Neural cell (in vitro differentiated cells): ENCODE results near the gene DUSP19. TPM values are rescaled to one million over a fixed set of nuclear protein-coding genes. Genes with fewer than 3 reads are reported as not detected.

Experiments used
- H2AFZ ChIP-seq: fragments of 200-600, 300-800 bp; sonication (generic), shearing (Covaris generic); 2 replicates; pipeline ENCODE4 v1.6.0; 2014; ENCODE audit warnings: low read depth, mild to moderate bottlenecking, antibody characterized with exemption, low read length, moderate library complexity
- H3F3A ChIP-seq: fragments of 200-600 bp; shearing (Covaris generic); 2 replicates; pipeline ENCODE4 v1.6.1; 2016; ENCODE audit warnings: mild to moderate bottlenecking, moderate library complexity, mixed read lengths, antibody characterized with exemption, low read length; ENCODE audit not compliant: insufficient read depth, poor library complexity, severe bottlenecking
- H3K27ac ChIP-seq: fragments of 200-600, 300-800 bp; sonication (generic), shearing (Covaris generic); 2 replicates; pipeline ENCODE4 v1.5.1; 2014; ENCODE audit warnings: mild to moderate bottlenecking, low read length, moderate library complexity
- H3K27me3 ChIP-seq: fragments of 300-800, 200-600 bp; sonication (generic), shearing (Covaris generic); 2 replicates; pipeline ENCODE4 v1.6.0; 2014; ENCODE audit warnings: mild to moderate bottlenecking, low read depth, low read length, moderate library complexity; ENCODE audit not compliant: insufficient read depth
- H3K36me3 ChIP-seq: fragments of 300-800, 200-600 bp; sonication (generic), shearing (Covaris generic); 2 replicates; pipeline ENCODE4 v1.5.1; 2014; ENCODE audit warnings: mild to moderate bottlenecking, antibody characterized with exemption, low read length, moderate library complexity; ENCODE audit not compliant: insufficient read depth
- H3K4me2 ChIP-seq: fragments of 300-800, 200-600 bp; sonication (generic), shearing (Covaris generic); 2 replicates; pipeline ENCODE4 v1.6.0; 2014; ENCODE audit warnings: mild to moderate bottlenecking, low read length
- H3K4me3 ChIP-seq: fragments of 300-800, 200-600 bp; sonication (generic), shearing (Covaris generic); 2 replicates; pipeline ENCODE4 v1.5.1; 2014; ENCODE audit warnings: mild to moderate bottlenecking, low read length, moderate library complexity
- H3K79me2 ChIP-seq: fragments of 200-600 bp; shearing (Covaris generic); replicated peaks from 2 replicates; pipeline ENCODE4 v1.6.0; 2014; ENCODE audit warnings: mild to moderate bottlenecking, low read length, moderate library complexity; ENCODE audit not compliant: insufficient read depth
- H3K9ac ChIP-seq: fragments of 300-800, 200-600 bp; sonication (generic), shearing (Covaris generic); 2 replicates; pipeline ENCODE4 v1.6.1; 2016; ENCODE audit warnings: mild to moderate bottlenecking, low read length, mixed read lengths
- H3K9me2 ChIP-seq: fragments of 200-600 bp; shearing (Covaris generic); 2 replicates; pipeline ENCODE4 v1.6.1; 2016; ENCODE audit warnings: mild to moderate bottlenecking, low read length, mixed read lengths; ENCODE audit not compliant: insufficient read depth
- H3K9me3 ChIP-seq: fragments of 200-600, 300-800 bp; sonication (generic), shearing (Covaris generic); 2 replicates; pipeline ENCODE4 v1.6.1; 2016; ENCODE audit warnings: mild to moderate bottlenecking, mixed run types, low read length, moderate library complexity, mixed read lengths
- H4K20me1 ChIP-seq: fragments of 200-600 bp; shearing (Covaris generic); 2 replicates; pipeline ENCODE4 v1.6.1; 2016; ENCODE audit warnings: mild to moderate bottlenecking, mixed run types; ENCODE audit not compliant: insufficient read depth
- CTCF ChIP-seq: fragments of 450-650 bp; IDR thresholded peaks from 2 replicates; pipeline ENCODE4 v1.5.1; 2014; ENCODE audit warnings: antibody characterized with exemption, mild to moderate bottlenecking, moderate library complexity; ENCODE audit not compliant: poor library complexity, severe bottlenecking
- EP300 ChIP-seq: fragments of 450-650 bp; conservative IDR thresholded peaks from 2 replicates; pipeline ENCODE4 v1.6.1; 2014; ENCODE audit warnings: antibody characterized with exemption, mild to moderate bottlenecking, moderate library complexity; ENCODE audit not compliant: poor library complexity, severe bottlenecking
- EZH2 ChIP-seq: fragments of 200-600, 300-800 bp; shearing (Covaris generic), sonication (generic); IDR thresholded peaks from 2 replicates; pipeline ENCODE4 v1.6.1; 2014; ENCODE audit warnings: antibody characterized with exemption, low read length, borderline replicate concordance, mild to moderate bottlenecking; ENCODE audit not compliant: insufficient read depth, poor library complexity, severe bottlenecking
- MXI1 ChIP-seq: fragments of 450-650 bp; conservative IDR thresholded peaks from 2 replicates; pipeline ENCODE4 v1.6.1; 2014; ENCODE audit warnings: antibody characterized with exemption, mild to moderate bottlenecking; ENCODE audit not compliant: poor library complexity, severe bottlenecking
- POLR2AphosphoS5 ChIP-seq: IDR thresholded peaks from 2 replicates; pipeline ENCODE4 v1.6.1; 2012
- RAD21 ChIP-seq: fragments of 450-650 bp; conservative IDR thresholded peaks from 2 replicates; pipeline ENCODE4 v1.6.1; 2014; ENCODE audit warnings: antibody characterized with exemption, mild to moderate bottlenecking, moderate library complexity
- REST ChIP-seq: IDR thresholded peaks from 2 replicates; pipeline ENCODE4 v1.6.1; 2012; ENCODE audit warnings: borderline replicate concordance
- SMC3 ChIP-seq: fragments of 450-650 bp; conservative IDR thresholded peaks from 2 replicates; pipeline ENCODE4 v1.6.1; 2014; ENCODE audit warnings: antibody characterized with exemption, mild to moderate bottlenecking, moderate library complexity; ENCODE audit not compliant: poor library complexity
- TAF1 ChIP-seq: IDR thresholded peaks from 2 replicates; pipeline ENCODE4 v1.6.1; 2012; ENCODE audit warnings: low read depth
- polyA plus RNA-seq: library from polyadenylated mRNA; depleted of rRNA; stranded (reverse); fragments of >200 nt; gene quantifications from 2 replicates; pipeline ENCODE4 v1.2.3, GENCODE V29; 2014

The DUSP19 gene
- polyA plus RNA-seq, 1 donor from 2014 or later = 5.6 TPM

- Histone ChIP-seq H3K9me2 (no peaks in the 10 kb centered on the region), H3K27ac (no peak overlapping the region), H2AFZ (no peak overlapping the region), H3K4me3 (peak overlapping the region; percentile 77), H4K20me1 (no peaks in the 10 kb centered on the region), H3K27me3 (no peaks in the 10 kb centered on the region), H3F3A (no peaks in the 10 kb centered on the region), H3K9ac (no peak overlapping the region), H3K79me2 (peaks cover 55% of the 10 kb centered on the region), H3K36me3 (no peaks in the 10 kb centered on the region), H3K4me2 (peak overlapping the region; percentile 71), H3K9me3 (no peaks in the 10 kb centered on the region)
- TF ChIP-seq CTCF (no peak), EP300 (no peak), REST (no peak), SMC3 (no peak), MXI1 (no peak), POLR2AphosphoS5 (no peak), EZH2 (no peak), TAF1 (no peak), RAD21 (no peak)
These were observed 48.1 kb downstream of the DUSP19 start for GRCh38 chr2:183126635-183127034.

GRCh38 chr2:183134016-183134415 is 55.5 kb downstream of the DUSP19 start:
- Histone ChIP-seq H3K79me2 (peaks cover 16% of the 10 kb centered on the region), H3K27me3 (no peaks in the 10 kb centered on the region)

More at GRCh38 chr2:183134016-183134415, 55.5 kb downstream of the DUSP19 start:
- Histone ChIP-seq H3K9me2 (no peaks in the 10 kb centered on the region), H2AFZ (no peak overlapping the region), H3F3A (no peaks in the 10 kb centered on the region), H3K27ac (no peak overlapping the region), H3K9me3 (no peaks in the 10 kb centered on the region), H3K9ac (no peak overlapping the region), H3K4me3 (no peak overlapping the region), H4K20me1 (no peaks in the 10 kb centered on the region), H3K36me3 (no peaks in the 10 kb centered on the region), H3K4me2 (no peak overlapping the region)
- TF ChIP-seq TAF1 (no peak), CTCF (no peak), MXI1 (no peak), REST (no peak)
